HEK293T (cell line): ENCODE data around the gene CCDC137.

ENCODE experiments used
- ARNT ChIP-seq: fragments of 450-650 bp; IDR thresholded peaks from 2 replicates; pipeline ENCODE4 v1.6.1; 2017; ENCODE audit warnings: mild to moderate bottlenecking
- BHLHE40 ChIP-seq: fragments of 450-650 bp; IDR thresholded peaks from 2 replicates; pipeline ENCODE4 v1.6.1; 2016; ENCODE audit warnings: mild to moderate bottlenecking, moderate library complexity, borderline replicate concordance
- CTBP1 ChIP-seq: fragments of 450-650 bp; IDR thresholded peaks from 2 replicates; pipeline ENCODE4 v1.6.1; 2016; ENCODE audit warnings: borderline replicate concordance
- FOXA1 ChIP-seq: fragments of 450-650 bp; IDR thresholded peaks from 2 replicates; pipeline ENCODE4 v1.6.1; 2016; ENCODE audit warnings: mild to moderate bottlenecking
- FOXK2 ChIP-seq: fragments of 450-650 bp; IDR thresholded peaks from 2 replicates; pipeline ENCODE4 v1.6.1; 2016; ENCODE audit warnings: mild to moderate bottlenecking
- FOXM1 ChIP-seq: fragments of 450-650 bp; IDR thresholded peaks from 2 replicates; pipeline ENCODE4 v1.6.1; 2017; ENCODE audit warnings: mild to moderate bottlenecking, borderline replicate concordance
- HDGF ChIP-seq: fragments of 450-650 bp; IDR thresholded peaks from 2 replicates; pipeline ENCODE4 v1.6.1; 2017; ENCODE audit warnings: antibody characterized with exemption, borderline replicate concordance
- L3MBTL2 ChIP-seq: fragments of 450-650 bp; conservative IDR thresholded peaks from 2 replicates; pipeline ENCODE4 v1.6.1; 2016; ENCODE audit warnings: mild to moderate bottlenecking
- PKNOX1 ChIP-seq: fragments of 450-650 bp; IDR thresholded peaks from 2 replicates; pipeline ENCODE4 v1.6.1; 2016
- SP1 ChIP-seq: fragments of 450-650 bp; IDR thresholded peaks from 2 replicates; pipeline ENCODE4 v1.6.1; 2017
- TARDBP ChIP-seq: fragments of 450-650 bp; IDR thresholded peaks from 2 replicates; pipeline ENCODE4 v1.6.1; 2016

GRCh38 chr17:81664051-81664470 is 2.5 kb upstream of the CCDC137 start:
- no peak for TF ChIP-seq TARDBP
- TF ChIP-seq PKNOX1, result no peak
- TF ChIP-seq ARNT, result no peak
- TF ChIP-seq BHLHE40, result no peak
- no peak for TF ChIP-seq FOXK2
- TF ChIP-seq FOXA1, result no peak
- no peak for TF ChIP-seq CTBP1
- no peak for TF ChIP-seq SP1
- TF ChIP-seq FOXM1, result no peak
- TF ChIP-seq HDGF, result no peak
- no peak for TF ChIP-seq L3MBTL2
